ENCODE measurements around the gene TRMT5.

TRMT5 gene, protein sequence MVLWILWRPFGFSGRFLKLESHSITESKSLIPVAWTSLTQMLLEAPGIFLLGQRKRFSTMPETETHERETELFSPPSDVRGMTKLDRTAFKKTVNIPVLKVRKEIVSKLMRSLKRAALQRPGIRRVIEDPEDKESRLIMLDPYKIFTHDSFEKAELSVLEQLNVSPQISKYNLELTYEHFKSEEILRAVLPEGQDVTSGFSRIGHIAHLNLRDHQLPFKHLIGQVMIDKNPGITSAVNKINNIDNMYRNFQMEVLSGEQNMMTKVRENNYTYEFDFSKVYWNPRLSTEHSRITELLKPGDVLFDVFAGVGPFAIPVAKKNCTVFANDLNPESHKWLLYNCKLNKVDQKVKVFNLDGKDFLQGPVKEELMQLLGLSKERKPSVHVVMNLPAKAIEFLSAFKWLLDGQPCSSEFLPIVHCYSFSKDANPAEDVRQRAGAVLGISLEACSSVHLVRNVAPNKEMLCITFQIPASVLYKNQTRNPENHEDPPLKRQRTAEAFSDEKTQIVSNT

GRCh38 chr14:60980811-60981632 lies at the start of gene TRMT5, which contains the start of gene SLC38A6:
TRMT5 (minus strand) TSS chr14:60981079; CDS start chr14:60980973, 106 bp downstream.
SLC38A6 (plus strand) TSS chr14:60981245; CDS start chr14:60981278, 33 bp downstream.
- DNase-seq (ENCODE audit: low spot score), result peak; percentile 91

- DNase-seq (ENCODE audit: low spot score), result no peak
These were observed 45.6 kb upstream of the TRMT5 start for GRCh38 chr14:61026526-61026925.

- peak; percentile 81 for DNase-seq (ENCODE audit: low spot score)
These were observed 44.7 kb upstream of the TRMT5 start for GRCh38 chr14:61025251-61026223.

DNA sequence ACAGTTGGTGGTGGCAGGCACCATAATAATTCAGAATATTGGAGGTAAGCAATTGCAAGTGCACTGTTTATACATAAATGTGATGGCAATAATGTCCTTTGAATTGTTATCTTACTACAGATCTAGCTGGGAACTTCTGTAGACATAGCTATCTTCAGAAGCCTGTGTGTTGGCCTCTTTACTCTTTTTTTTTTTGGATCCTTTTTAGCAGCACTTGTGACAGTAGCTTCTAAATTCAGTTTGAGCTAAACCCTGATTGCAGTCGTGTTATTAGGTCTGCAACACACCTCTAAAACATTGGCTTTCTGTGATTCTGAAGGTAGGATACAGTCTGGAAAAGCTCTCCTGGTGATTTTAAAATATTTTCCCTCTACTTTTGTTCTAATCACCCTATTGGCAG lies 38.7 kb upstream of the TRMT5 start:
- no peak for DNase-seq (ENCODE audit: low spot score)

DNA sequence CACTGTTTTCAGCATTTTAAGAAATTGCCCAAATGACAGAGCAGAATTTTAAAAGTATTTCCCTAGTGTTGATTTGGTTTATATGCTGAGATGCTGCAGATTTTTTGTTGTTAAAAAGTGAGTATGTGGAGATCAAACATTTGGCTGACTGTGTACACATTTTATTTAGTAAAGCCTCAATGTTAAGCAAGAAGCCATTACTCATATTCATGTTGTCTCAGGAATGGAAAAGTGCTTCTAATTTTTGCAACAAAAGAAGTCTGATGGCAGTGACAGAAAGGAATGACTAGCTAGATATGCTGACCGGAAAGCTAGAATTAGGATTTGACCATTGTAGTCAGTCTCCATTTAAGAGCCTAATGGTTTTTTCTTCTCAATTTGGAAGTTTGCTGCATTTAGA lies 22.7 kb upstream of the TRMT5 start:
- DNase-seq (ENCODE audit: low spot score), result no peak

GRCh38 chr14:60999536-60999935 lies 18.7 kb upstream of the TRMT5 start:
- no peak for DNase-seq (ENCODE audit: low spot score)

DNA sequence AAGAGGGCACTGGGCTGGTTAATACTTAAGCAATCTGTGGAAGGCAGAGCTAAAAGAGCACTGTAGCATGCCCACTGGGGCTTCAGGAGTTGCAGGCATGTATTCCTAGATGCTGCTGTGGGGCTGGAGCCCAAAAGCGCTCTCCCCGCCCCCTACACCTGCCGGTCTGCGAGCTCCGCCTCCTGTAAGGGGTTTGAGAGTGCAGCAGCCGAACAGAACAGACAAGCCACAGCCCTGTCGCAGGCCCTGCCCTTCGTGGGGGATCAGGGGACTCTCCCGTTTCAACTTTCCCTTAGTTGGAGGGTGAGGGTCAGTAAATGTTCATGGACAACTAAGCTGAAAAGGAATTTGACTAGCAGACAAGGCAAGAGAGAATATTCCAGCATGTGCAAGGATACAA lies 17.7 kb upstream of the TRMT5 start:
- no peak for DNase-seq (ENCODE audit: low spot score)

GRCh38 chr14:60989599-60989998 lies 8.7 kb upstream of the TRMT5 start:
- no peak for DNase-seq (ENCODE audit: low spot score)

DNA sequence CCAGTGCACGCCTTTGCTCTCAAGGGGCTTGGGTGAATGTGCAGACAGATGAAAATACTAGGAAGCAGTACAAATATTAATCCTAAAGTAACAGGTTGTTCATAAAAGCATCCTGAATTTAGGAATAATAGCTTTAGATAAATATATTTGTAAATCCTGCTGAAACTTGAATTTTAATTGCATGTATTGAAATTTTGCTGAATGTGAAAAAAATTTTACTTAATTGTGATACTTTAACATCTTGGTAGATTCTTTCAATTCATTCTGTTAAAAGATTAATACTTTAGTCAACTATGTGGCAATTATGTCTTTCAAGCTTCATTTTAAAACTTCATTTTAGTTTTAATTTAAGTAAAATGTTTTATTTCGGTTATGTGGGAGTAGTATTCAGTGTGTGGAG lies 5.6 kb upstream of the TRMT5 start:
- DNase-seq (ENCODE audit: low spot score), result no peak

DNA sequence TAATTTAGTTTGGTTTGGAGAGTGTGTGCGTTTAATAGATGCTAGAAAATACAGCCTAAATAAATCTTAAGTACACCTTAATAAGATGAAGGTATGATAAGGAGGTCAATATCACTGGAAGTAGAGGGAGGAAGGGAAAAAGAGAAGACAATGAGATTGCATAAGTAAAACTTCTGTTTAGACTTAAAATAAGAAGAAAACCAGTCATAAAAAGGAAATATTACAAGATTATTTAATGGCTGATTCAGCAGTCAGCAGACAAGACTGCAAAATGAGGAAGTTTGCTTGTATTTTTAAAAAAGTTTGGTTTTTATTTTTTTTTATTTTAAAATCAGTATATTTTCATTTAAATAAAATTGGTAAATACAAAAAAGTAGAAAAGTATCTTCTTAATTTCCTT lies 3.3 kb upstream of the TRMT5 start:
- no peak for DNase-seq (ENCODE audit: low spot score)

DNA sequence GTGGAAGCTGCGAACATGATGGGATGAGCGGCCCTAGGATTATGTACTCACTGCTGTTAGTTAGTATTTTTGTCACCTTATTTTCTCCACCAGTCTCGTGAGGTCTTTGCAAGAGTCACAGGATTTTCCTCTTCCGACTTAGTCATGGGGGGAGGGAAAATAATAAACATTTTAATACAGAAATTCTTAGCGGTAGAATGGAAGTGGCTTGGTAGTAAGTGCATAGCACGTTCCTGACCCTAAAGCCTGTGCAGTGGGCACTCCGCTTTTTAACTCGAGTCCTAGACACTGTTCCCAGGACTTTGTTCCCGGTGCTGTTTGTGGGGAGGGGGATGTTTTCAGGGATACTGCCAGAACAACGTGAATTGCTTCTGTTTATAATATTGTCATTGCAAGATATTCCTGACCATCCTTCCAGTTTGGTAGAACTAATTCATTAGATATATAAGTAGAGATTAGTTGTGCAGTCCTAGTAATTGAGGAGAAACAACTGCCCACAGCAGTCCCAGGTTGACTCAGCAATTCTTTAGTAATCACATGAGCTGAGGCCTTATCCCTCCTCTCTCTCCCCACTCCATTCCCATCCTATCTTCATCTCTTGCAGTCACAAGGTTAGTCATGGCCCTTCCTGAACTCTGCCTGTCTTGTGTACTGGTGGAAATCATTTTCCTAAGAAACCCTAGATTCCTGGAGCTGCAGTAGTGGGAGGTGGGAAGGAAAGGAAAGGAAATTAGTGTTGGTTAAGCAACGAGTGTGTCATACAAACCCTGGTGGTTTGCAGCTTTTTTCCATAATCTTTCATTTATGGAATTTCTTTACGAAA lies 965 bp upstream of the TRMT5 start:
- peak; percentile 64 for DNase-seq (ENCODE audit: low spot score)

GRCh38 chr14:60977847-60978246 lies 3.0 kb downstream of the TRMT5 start:
- no peak for DNase-seq (ENCODE audit: low spot score)

- DNase-seq (ENCODE audit: low spot score), result no peak
These were observed 5.3 kb downstream of the TRMT5 start for GRCh38 chr14:60975551-60975950.

- DNase-seq (ENCODE audit: low spot score), result no peak
These were observed 6.7 kb downstream of the TRMT5 start for GRCh38 chr14:60974090-60974651.

- no peak for DNase-seq (ENCODE audit: low spot score)
These were observed 7.8 kb downstream of the TRMT5 start for GRCh38 chr14:60973070-60973469.

- no peak for DNase-seq (ENCODE audit: low spot score)
These were observed 8.6 kb downstream of the TRMT5 start for GRCh38 chr14:60972295-60972694.

DNA sequence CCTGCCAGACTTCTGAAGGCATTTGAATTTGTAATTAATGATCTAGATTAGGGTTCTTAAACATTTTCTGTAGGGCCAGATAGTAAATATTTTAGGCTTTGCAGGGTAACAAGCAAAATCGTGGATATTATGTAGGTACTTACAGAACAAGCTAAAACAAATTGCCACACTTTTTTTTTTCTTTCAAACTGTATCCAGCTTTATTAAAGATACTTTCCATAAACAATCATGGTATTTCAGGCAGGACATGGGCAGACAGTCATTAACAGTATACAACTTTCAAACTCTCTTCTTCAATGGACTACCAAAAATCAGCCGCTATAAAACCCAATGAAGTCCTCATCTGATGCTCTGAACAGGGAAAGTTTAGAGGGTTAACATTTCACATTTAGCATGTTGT lies 9.6 kb downstream of the TRMT5 start:
- no peak for DNase-seq (ENCODE audit: low spot score)

- DNase-seq (ENCODE audit: low spot score), result no peak
These were observed 10.7 kb downstream of the TRMT5 start for GRCh38 chr14:60970146-60970545.

GRCh38 chr14:60968671-60969070 lies 12.2 kb downstream of the TRMT5 start:
- DNase-seq (ENCODE audit: low spot score), result no peak

GRCh38 chr14:60968099-60968498 lies 12.8 kb downstream of the TRMT5 start:
- no peak for DNase-seq (ENCODE audit: low spot score)

DNA sequence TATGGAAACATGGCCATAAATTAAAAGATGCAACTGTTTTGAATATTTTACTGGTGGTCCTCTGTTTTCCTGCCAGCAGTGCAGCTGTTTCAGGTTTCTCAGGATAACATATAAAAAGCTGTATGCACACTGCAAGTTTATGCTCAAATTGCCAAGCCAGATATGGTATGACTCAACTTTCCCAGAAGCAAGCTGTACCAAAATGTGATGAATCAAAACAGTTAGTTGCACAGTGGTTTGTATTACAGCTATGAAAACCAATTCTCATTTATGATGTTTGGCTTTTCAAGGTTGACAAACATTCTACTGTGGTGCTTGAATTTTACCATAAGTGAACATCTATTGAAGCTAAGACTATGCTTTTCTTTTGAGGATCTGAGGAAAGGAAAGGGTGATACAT lies 15.5 kb downstream of the TRMT5 start:
- no peak for DNase-seq (ENCODE audit: low spot score)

Measured in kidney capillary endothelial cell (primary cell).